Vagina (tissue), 2 donors: Measurements from ENCODE around the gene AHCYL1. TPM values are rescaled to one million over a fixed set of nuclear protein-coding genes. Genes with fewer than 3 reads are reported as not detected.
"Not testable (repeated sequence)": the region's sequence is repeated elsewhere in the genome, so short reads cannot be mapped to it uniquely, and the experiment has no call there.

Source experiments
- DNase-seq, 2 donors: peaks; one replicate each; pipeline ENCODE4 v3.0.0-alpha.2; 2017; ENCODE audit errors: extremely low spot score in 2 of 2
- H3K27ac ChIP-seq: fragments of 200-600 bp; sonication (generic); one replicate; pipeline ENCODE4 v1.5.1; 2019
- H3K27me3 ChIP-seq: fragments of 200-600 bp; sonication (generic); one replicate; pipeline ENCODE4 v1.5.1; 2019
- H3K36me3 ChIP-seq, 2 donors: fragments of 200-600 bp; sonication (generic); one replicate each; pipeline ENCODE4 v1.5.1; 2017 to 2019
- H3K4me1 ChIP-seq: fragments of 200-600 bp; sonication (generic); one replicate; pipeline ENCODE4 v1.5.1; 2019
- H3K4me3 ChIP-seq, 2 donors: fragments of 200-600 bp; sonication (generic); 1 replicate in 1 of 2; 2 replicates in 1 of 2; pipeline ENCODE4 v1.5.1; 2016 to 2019
- H3K9me3 ChIP-seq: fragments of 200-600 bp; sonication (generic); one replicate; pipeline ENCODE4 v1.5.1; 2019
- POLR2A ChIP-seq, 2 donors: fragments of 450-650 bp; IDR thresholded peaks; one replicate each; pipeline ENCODE4 v1.6.1; 2017; ENCODE audit warnings: antibody characterized with exemption in 2 of 2, mild to moderate bottlenecking in 2 of 2, moderate library complexity in 2 of 2
- POLR2AphosphoS5 ChIP-seq, 2 donors: sonication (generic); formaldehyde crosslinking; IDR thresholded peaks; one replicate each; pipeline ENCODE4 v1.9.0; 2017; ENCODE audit warnings: antibody characterized with exemption in 2 of 2, mild to moderate bottlenecking in 2 of 2, low read depth in 1 of 2; ENCODE audit not compliant: insufficient read depth in 1 of 2
- intact Hi-C: fragments of 100-400 bp; cut with DNase I; formaldehyde crosslinking; loops from one replicate; pipeline ENCODE4 v1.15.1; 2023
- total RNA-seq: library from RNA; depleted of rRNA; stranded (reverse); fragments of >200 nt; gene quantifications from one replicate; pipeline ENCODE4 v1.2.3, GENCODE V29; 2016
- TF ChIP-seq, protein P1 (sequence below), 3 experiments: fragments of 450-650 bp in 2 of 3; fragments of 200-600 bp in 1 of 3; sonication (generic) in 1 of 3; IDR thresholded peaks; one replicate each; pipeline ENCODE4 v1.5.1; 2017 to 2019; ENCODE audit warnings: antibody characterized with exemption in 3 of 3, mild to moderate bottlenecking in 2 of 3, moderate library complexity in 2 of 3

Gene AHCYL1
- total RNA-seq, 1 donor from 2014 or later: 75.6 TPM

DNA sequence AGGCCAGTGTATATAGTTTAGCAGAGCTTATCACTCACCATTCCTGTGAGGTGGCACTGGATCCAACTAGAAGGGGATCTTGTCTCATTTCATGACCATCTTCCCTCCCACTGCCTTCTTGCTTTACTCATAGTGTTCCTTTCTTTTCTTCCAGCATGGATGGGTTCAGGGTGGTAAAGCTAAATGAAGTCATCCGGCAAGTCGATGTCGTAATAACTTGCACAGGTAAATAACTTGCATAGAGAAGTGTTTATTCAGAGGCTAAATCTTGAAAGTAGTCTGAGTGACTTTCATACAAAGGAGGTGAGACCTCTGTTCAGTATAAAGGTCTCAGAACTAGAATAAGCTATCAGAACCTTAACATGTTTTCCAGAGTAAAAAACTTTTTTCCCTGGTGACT, 33.2 kb downstream of the AHCYL1 start:
- peaks cover 6 to 81% of the 10 kb centered on the region in 2 donors for H3K36me3 ChIP-seq
- TF ChIP-seq, protein P1, sequence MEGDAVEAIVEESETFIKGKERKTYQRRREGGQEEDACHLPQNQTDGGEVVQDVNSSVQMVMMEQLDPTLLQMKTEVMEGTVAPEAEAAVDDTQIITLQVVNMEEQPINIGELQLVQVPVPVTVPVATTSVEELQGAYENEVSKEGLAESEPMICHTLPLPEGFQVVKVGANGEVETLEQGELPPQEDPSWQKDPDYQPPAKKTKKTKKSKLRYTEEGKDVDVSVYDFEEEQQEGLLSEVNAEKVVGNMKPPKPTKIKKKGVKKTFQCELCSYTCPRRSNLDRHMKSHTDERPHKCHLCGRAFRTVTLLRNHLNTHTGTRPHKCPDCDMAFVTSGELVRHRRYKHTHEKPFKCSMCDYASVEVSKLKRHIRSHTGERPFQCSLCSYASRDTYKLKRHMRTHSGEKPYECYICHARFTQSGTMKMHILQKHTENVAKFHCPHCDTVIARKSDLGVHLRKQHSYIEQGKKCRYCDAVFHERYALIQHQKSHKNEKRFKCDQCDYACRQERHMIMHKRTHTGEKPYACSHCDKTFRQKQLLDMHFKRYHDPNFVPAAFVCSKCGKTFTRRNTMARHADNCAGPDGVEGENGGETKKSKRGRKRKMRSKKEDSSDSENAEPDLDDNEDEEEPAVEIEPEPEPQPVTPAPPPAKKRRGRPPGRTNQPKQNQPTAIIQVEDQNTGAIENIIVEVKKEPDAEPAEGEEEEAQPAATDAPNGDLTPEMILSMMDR (IDR thresholded peaks at IDR 0.05): no peak
- DNase-seq: no peak
- H3K4me1 ChIP-seq: no peaks in the 10 kb centered on the region
- intact Hi-C loops: no loop called here
- H3K9me3 ChIP-seq: no peaks in the 10 kb centered on the region
- H3K27me3 ChIP-seq: no peaks in the 10 kb centered on the region
- H3K27ac ChIP-seq: no peak overlapping the region
- H3K4me3 ChIP-seq: no peak overlapping the region

DNA sequence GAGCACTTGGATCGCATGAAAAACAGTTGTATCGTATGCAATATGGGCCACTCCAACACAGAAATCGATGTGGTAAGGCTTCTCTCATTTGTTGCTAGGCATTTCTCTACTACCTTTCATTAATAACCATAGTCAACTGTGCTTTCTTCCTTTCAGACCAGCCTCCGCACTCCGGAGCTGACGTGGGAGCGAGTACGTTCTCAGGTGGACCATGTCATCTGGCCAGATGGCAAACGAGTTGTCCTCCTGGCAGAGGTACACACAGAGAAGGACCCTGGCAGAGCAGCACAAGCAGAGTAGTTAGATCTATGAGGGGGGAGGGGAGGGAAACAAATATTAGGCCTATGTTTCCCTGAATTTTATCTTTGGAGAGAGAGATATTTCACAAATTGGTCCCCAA, 33.8 kb downstream of the AHCYL1 start:
- intact Hi-C loops: no loop called here
- H3K36me3 ChIP-seq: peaks cover 6 to 76% of the 10 kb centered on the region in 2 donors
- no peak for DNase-seq
- H3K4me3 ChIP-seq: no peak overlapping the region
- no peaks in the 10 kb centered on the region for H3K4me1 ChIP-seq
- TF ChIP-seq POLR2A (IDR thresholded peaks at IDR 0.05): no peak
- no peaks in the 10 kb centered on the region for H3K9me3 ChIP-seq
- no peak overlapping the region for H3K27ac ChIP-seq
- H3K27me3 ChIP-seq: no peaks in the 10 kb centered on the region

DNA sequence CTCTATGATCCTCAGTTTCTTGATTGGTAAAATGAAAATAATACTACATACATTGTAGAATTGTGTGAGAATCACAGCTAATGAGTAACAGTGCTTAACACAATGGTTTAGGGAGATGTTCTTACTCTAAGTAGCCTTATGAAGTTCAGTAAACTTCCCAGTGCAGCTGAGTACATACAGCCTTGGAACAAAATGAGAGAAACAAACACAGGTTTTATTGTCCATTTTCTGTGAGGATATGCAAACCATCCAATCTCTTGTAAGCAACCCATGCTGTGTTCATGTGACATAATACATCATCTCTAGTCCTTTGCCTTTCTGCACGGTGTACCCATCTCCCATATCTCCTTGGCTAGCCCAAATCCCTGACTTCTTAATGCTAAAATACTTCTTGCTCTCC, 35.2 kb downstream of the AHCYL1 start:
- Histone ChIP-seq H3K4me1 (no peaks in the 10 kb centered on the region), H3K27ac (no peak overlapping the region), H3K9me3 (no peaks in the 10 kb centered on the region), H3K36me3 (peaks cover 6 to 76% of the 10 kb centered on the region in 2 donors), H3K27me3 (no peaks in the 10 kb centered on the region), H3K4me3 (no peak overlapping the region)
- TF ChIP-seq POLR2AphosphoS5 (IDR thresholded peaks at IDR 0.05; ENCODE audit: insufficient read depth in 1 of 2, low read depth in 1 of 2): no peak
- TF ChIP-seq, protein P1 (IDR thresholded peaks at IDR 0.05): no peak
- no peak for TF ChIP-seq POLR2A (IDR thresholded peaks at IDR 0.05)
- no peak for DNase-seq
- intact Hi-C loops: no loop called here

DNA sequence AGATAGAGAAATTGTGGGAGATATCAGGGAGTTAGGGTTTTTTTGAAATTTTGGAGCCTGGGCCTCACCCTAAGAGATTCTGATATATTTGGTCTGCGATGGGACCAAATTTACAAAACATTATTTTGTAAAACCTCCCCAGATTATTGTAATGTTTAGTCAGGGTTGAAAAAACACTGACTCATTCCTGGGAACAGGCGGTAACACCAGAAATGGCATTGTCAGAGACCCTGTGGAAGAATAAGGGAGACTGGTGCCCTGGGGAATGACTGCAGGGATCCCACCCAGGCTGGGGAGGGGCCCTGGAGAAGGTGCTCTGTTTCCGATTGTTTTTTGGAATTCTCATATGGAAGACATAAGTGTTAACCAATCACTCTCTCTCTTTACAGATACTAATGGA, 36.7 kb downstream of the AHCYL1 start:
- Histone ChIP-seq H3K36me3 (peaks cover 6 to 62% of the 10 kb centered on the region in 2 donors), H3K4me1 (no peaks in the 10 kb centered on the region)
- no peak for TF ChIP-seq POLR2AphosphoS5 (IDR thresholded peaks at IDR 0.05; ENCODE audit: insufficient read depth in 1 of 2, low read depth in 1 of 2)
- TF ChIP-seq POLR2A (IDR thresholded peaks at IDR 0.05): no peak
- TF ChIP-seq, protein P1 (IDR thresholded peaks at IDR 0.05): no peak

DNA sequence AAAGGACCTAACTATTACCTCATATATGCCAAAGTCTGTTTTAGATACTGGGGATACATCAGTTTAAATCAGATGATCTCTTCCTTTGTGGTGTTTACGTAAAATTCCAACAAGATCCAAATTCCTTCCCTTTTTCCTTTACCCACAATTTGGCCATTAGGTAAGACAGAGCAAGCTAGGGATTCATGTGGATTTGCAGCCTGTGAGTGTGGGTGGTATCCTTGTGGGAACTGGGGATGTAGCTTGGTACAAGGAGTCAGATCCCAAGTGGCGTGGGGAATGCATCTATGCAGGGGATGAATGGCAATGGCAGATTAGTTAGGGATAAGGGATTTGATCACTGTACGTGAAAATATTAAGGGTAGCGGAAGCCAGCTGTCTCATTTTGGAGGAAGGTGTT, 40.0 kb downstream of the AHCYL1 start:
- Histone ChIP-seq H3K36me3 (peaks cover 6 to 30% of the 10 kb centered on the region in 2 donors), H3K27me3 (no peaks in the 10 kb centered on the region), H3K4me3 (no peak overlapping the region), H3K9me3 (no peaks in the 10 kb centered on the region), H3K4me1 (no peaks in the 10 kb centered on the region), H3K27ac (no peak overlapping the region)
- TF ChIP-seq, protein P1 (IDR thresholded peaks at IDR 0.05): no peak
- TF ChIP-seq POLR2A (IDR thresholded peaks at IDR 0.05): no peak
- no peak for TF ChIP-seq POLR2AphosphoS5 (IDR thresholded peaks at IDR 0.05; ENCODE audit: insufficient read depth in 1 of 2, low read depth in 1 of 2)
- no peak for DNase-seq
- intact Hi-C loops: no loop called here

More for the DNA sequence above, 36.7 kb downstream of the AHCYL1 start:
- Histone ChIP-seq H3K9me3 (no peaks in the 10 kb centered on the region), H3K4me3 (no peak overlapping the region), H3K27ac (no peak overlapping the region), H3K27me3 (no peaks in the 10 kb centered on the region)
- intact Hi-C loops: no loop called here
- no peak for DNase-seq

DNA sequence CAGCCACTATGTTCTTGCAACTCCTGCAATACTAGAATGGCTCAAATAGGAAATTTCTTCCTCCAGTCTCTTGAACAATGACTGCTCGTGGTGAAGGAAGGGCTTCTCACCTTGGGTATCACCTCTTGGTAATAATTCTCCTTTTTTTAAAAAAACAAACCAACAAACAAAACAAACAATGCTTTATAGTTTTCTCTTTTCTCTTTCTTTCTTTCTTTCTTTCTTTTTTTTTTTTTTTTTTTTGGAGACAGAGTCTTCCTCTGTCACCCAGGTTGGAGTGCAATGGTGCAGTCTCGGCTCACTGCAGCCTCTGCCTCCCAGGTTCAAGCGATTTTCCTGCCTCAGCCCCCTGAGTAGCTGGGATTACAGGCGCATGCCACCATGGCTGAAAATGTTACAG, 46.1 kb downstream of the AHCYL1 start:
- intact Hi-C loops, H3K4me3 ChIP-seq, H3K36me3 ChIP-seq, H3K27ac ChIP-seq, H3K9me3 ChIP-seq, H3K27me3 ChIP-seq, DNase-seq, H3K4me1 ChIP-seq: not testable (repeated sequence)
